Activated naive CD4-positive, alpha-beta T cell treated with anti-CD3 and anti-CD28 coated beads, Interleukin-2, amount 10 ng/mL, durations not matched to agents 7 days and 5 days (primary cell): ENCODE results near the gene ACER2.
"Not testable (repeated sequence)": the region's sequence is repeated elsewhere in the genome, so short reads cannot be mapped to it uniquely, and the experiment has no call there.

ENCODE experiments used
- CTCF ChIA-PET: fragments of 350-600 bp; sonication (Branson Sonifier 250); formaldehyde crosslinking; loops from one replicate; lab custom pipeline; 2021; ENCODE audit warnings: antibody characterized with exemption; lab: Charles Lee
- DNase-seq: peaks from one replicate; pipeline ENCODE4 v3.0.0-alpha.2; 2020
- H3K27ac Mint-ChIP-seq: one replicate; pipeline ENCODE4 v1.8.0; 2021; ENCODE audit warnings: mild to moderate bottlenecking, moderate library complexity, mixed read lengths
- H3K27me3 Mint-ChIP-seq: one replicate; pipeline ENCODE4 v1.8.0; 2021; ENCODE audit warnings: mild to moderate bottlenecking, mixed read lengths
- H3K36me3 Mint-ChIP-seq: one replicate; pipeline ENCODE4 v1.8.0; 2021; ENCODE audit warnings: mixed read lengths
- H3K4me1 Mint-ChIP-seq: one replicate; pipeline ENCODE4 v1.8.0; 2021; ENCODE audit warnings: mixed read lengths
- H3K4me3 Mint-ChIP-seq: one replicate; pipeline ENCODE4 v1.8.0; 2021; ENCODE audit warnings: mild to moderate bottlenecking, moderate library complexity, mixed read lengths
- H3K9me3 Mint-ChIP-seq: one replicate; pipeline ENCODE4 v1.8.0; 2021; ENCODE audit warnings: mixed read lengths

Gene ACER2

DNA sequence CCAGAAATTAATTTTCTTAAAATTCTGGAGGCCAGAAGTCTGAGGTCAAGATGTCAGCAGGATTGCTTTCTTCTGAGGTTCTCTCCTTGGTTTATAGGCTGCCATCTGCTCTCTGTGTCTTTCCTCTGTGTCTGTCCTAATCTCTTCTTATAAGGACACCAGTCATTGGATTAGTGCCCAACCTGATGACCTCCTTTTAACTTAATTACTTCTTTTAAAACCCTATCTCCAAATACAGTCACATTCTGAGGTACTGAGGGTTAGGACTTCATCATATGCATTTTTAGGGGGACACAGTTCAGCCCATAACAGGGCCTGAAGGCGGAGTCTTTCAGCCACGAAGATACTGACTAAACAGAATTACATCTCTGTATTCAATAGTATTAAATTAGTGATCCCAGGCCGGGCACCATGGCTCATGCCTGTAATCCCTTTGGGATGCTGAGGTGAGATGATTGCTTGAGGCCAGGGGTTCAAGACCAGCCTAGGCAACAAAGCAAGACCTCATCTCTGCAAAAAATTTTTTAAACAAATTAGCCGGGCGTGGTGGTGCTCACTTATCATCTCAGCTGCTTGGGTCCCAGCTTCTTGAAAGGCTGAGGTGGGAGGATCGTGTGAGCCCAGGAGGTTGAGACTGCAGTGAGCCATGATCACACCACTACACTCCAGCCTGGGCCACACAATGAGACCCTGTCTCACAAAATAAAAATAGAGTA is 22.9 kb upstream of the ACER2 start:
- CTCF ChIA-PET, result no interaction called here

GRCh38 chr9:19386502-19387044 is 22.2 kb upstream of the ACER2 start:
- DNase-seq, result no peak
- peaks cover 6% of the 10 kb centered on the region for H3K4me1 Mint-ChIP-seq
- H3K27me3 Mint-ChIP-seq, result peaks cover 4% of the 10 kb centered on the region
- H3K27ac Mint-ChIP-seq, result no peak overlapping the region
- H3K9me3 Mint-ChIP-seq, result no peaks in the 10 kb centered on the region
- no peaks in the 10 kb centered on the region for H3K36me3 Mint-ChIP-seq
- CTCF ChIA-PET, result no interaction called here
- H3K4me3 Mint-ChIP-seq, result no peak overlapping the region

More for the DNA sequence above, 22.9 kb upstream of the ACER2 start:
- Mint-ChIP-seq H3K4me1 (peaks cover 12% of the 10 kb centered on the region), H3K4me3 (no peak overlapping the region), H3K27me3 (peaks cover 4% of the 10 kb centered on the region), H3K27ac (no peak overlapping the region), H3K9me3 (no peaks in the 10 kb centered on the region), H3K36me3 (peaks cover 1% of the 10 kb centered on the region)
- DNase-seq, result no peak

GRCh38 chr9:19387317-19387716 is 21.5 kb upstream of the ACER2 start:
- Mint-ChIP-seq H3K27me3 (peaks cover 4% of the 10 kb centered on the region), H3K4me3 (no peak overlapping the region)
- CTCF ChIA-PET, result no interaction called here

DNA sequence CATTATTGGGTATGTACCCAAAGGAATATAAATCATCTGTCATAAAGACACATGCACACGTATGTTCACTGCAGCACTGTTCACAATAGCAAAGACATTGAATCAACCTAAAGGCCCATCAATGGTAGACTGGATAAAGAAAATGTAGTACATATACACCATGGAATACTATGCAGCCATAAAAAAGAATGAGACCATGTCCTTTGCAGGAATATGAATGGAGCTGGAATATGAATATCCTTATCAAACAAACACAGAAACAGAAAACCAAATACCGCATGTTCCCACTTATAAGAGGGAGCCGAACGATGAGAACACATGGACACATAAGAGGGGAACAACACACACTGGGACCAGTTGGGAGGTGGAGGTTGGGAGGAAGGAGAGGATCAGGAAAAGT is 19.3 kb upstream of the ACER2 start:
- H3K4me1 Mint-ChIP-seq, H3K4me3 Mint-ChIP-seq, H3K27ac Mint-ChIP-seq, DNase-seq, H3K9me3 Mint-ChIP-seq, H3K36me3 Mint-ChIP-seq, H3K27me3 Mint-ChIP-seq: not testable (repeated sequence)
- CTCF ChIA-PET, result interaction anchor here (1.7 kb wide), 1 partner anchor 304 kb away, joined by 4 read pairs; no protein-coding TSS in a partner anchor

More at GRCh38 chr9:19387317-19387716, 21.5 kb upstream of the ACER2 start:
- Mint-ChIP-seq H3K36me3 (no peaks in the 10 kb centered on the region), H3K27ac (no peak overlapping the region), H3K9me3 (no peaks in the 10 kb centered on the region), H3K4me1 (peaks cover 3% of the 10 kb centered on the region)
- no peak for DNase-seq

- H3K9me3 Mint-ChIP-seq, result peaks cover 3% of the 10 kb centered on the region
- no peak overlapping the region for H3K4me3 Mint-ChIP-seq
- H3K4me1 Mint-ChIP-seq, result no peaks in the 10 kb centered on the region
- peaks cover 6% of the 10 kb centered on the region for H3K27me3 Mint-ChIP-seq
- no peak for DNase-seq
- H3K27ac Mint-ChIP-seq, result no peak overlapping the region
- CTCF ChIA-PET, result no interaction called here
- no peaks in the 10 kb centered on the region for H3K36me3 Mint-ChIP-seq
These were observed 11.0 kb upstream of the ACER2 start for GRCh38 chr9:19397845-19398244.

GRCh38 chr9:19403231-19403630 is 5.6 kb upstream of the ACER2 start:
- not testable (repeated sequence) for DNase-seq, H3K36me3 Mint-ChIP-seq, H3K4me3 Mint-ChIP-seq, H3K9me3 Mint-ChIP-seq, H3K27ac Mint-ChIP-seq, H3K4me1 Mint-ChIP-seq, H3K27me3 Mint-ChIP-seq
- CTCF ChIA-PET, result interaction anchor here (1.6 kb wide), 1 partner anchor 62 kb away, joined by 3 read pairs; no protein-coding TSS in a partner anchor

DNA sequence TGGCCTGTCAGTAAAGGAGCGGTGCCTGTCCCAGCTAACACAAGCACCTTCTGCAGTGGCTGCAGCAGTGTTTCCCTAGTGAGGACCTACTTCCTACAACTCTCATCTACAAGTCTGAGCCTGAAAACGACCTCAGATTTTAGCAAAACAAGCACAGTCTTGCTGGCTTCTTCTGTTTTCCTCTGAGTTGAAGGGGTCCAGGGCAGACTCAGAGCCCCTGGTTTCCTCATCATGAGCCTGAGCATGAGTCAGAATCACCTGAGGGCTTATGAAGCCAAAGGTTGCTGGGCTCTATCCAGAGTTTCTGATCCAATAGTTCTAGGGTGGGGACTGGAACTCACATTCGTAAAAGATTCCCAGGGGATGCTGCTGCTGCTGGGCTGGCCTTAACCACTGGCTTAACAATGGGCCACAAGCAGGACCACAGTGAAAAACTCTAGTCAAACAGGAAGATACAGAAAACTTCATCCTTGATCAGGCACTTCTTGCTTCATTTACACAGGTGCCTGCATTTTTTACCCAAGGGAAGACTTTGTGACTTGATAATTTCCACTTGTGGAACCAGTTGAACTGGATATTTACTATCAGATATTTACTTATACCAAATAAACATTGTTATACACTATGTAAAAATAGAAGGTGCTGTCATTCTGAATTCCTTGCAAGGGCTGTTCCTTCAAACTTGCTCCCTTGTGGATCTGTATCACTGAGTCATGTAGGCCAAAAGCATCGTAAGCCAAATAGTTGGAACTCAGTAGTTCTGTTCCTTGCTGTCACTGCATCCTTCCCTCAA is 4.3 kb upstream of the ACER2 start:
- Mint-ChIP-seq H3K36me3 (peaks cover 2% of the 10 kb centered on the region), H3K4me3 (no peak overlapping the region), H3K9me3 (peaks cover 4% of the 10 kb centered on the region), H3K27ac (no peak overlapping the region), H3K4me1 (peaks cover 8% of the 10 kb centered on the region), H3K27me3 (peaks cover 21% of the 10 kb centered on the region)
- CTCF ChIA-PET, result interaction anchor here (1.6 kb wide), 1 partner anchor 61 kb away, joined by 3 read pairs; no protein-coding TSS in a partner anchor
- no peak for DNase-seq

DNA sequence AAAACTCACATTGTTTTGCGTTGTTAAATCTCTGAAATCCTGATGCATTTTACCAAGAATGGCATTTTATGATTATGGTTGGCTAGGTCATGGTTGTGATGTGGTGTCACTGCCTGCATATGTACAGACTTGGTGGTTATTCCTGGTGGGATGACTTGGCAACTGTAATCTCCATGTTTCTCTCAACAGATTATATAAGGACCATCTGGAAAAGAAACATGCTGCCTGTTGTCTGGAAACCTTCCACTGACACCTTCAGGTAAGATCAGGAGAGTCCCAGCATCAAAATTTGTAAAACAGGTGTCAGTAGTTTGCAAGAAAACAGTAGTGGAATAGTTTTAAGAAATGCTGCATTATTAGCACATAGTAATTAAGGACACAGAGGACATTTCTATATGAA is 3.0 kb upstream of the ACER2 start:
- H3K36me3 Mint-ChIP-seq, result peaks cover 3% of the 10 kb centered on the region
- CTCF ChIA-PET, result no interaction called here
- no peak for DNase-seq
- H3K9me3 Mint-ChIP-seq, result peaks cover 4% of the 10 kb centered on the region
- H3K27me3 Mint-ChIP-seq, result peaks cover 27% of the 10 kb centered on the region
- peaks cover 16% of the 10 kb centered on the region for H3K4me1 Mint-ChIP-seq
- H3K27ac Mint-ChIP-seq, result no peak overlapping the region
- no peak overlapping the region for H3K4me3 Mint-ChIP-seq

DNA sequence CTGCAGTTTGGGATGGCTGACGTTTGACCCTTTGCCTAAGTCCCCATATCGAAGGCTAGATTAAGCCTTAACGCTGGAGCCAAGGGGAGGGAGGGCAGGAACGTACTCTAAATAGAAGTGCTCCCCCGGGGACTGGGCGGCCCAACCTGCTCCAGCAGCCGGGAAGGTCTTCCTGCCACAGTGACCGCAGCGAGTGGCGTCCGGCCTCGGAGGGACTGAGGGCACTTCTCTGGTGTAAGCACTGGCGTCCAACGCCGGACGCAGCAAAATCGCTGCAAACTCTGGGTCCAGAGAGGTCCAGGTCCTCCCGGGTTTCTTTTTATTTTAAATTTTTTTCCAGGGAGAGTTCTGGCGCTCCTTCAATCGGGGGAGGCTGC is 505 bp upstream of the ACER2 start:
- Mint-ChIP-seq H3K27ac (no peak overlapping the region), H3K4me1 (peaks cover 18% of the 10 kb centered on the region), H3K9me3 (no peaks in the 10 kb centered on the region), H3K27me3 (peaks cover 27% of the 10 kb centered on the region), H3K36me3 (peaks cover 3% of the 10 kb centered on the region), H3K4me3 (peak overlapping the region; percentile 94)
- CTCF ChIA-PET, result interaction anchor here (0.9 to 1.5 kb wide), 2 partner anchors 45 to 56 kb away, joined by 4 to 6 read pairs; no protein-coding TSS in a partner anchor
- DNase-seq, result no peak

- no peak for DNase-seq
- Mint-ChIP-seq H3K27me3 (peaks cover 27% of the 10 kb centered on the region), H3K4me3 (peak overlapping the region; percentile 94), H3K36me3 (peaks cover 3% of the 10 kb centered on the region), H3K27ac (no peak overlapping the region), H3K9me3 (no peaks in the 10 kb centered on the region), H3K4me1 (peaks cover 18% of the 10 kb centered on the region)
- CTCF ChIA-PET, result interaction anchor here (0.8 to 1.5 kb wide), 3 partner anchors 13 to 55 kb away, joined by 3 to 6 read pairs (median 4); no protein-coding TSS in a partner anchor
These were observed 789 bp downstream of the ACER2 start for GRCh38 chr9:19409401-19410194.

GRCh38 chr9:19410195-19410503 is 1.3 kb downstream of the ACER2 start:
- peak overlapping the region; percentile 94 for H3K4me3 Mint-ChIP-seq
- peaks cover 3% of the 10 kb centered on the region for H3K36me3 Mint-ChIP-seq
- no peak overlapping the region for H3K27ac Mint-ChIP-seq
- no peak for DNase-seq
- peaks cover 27% of the 10 kb centered on the region for H3K27me3 Mint-ChIP-seq
- peaks cover 18% of the 10 kb centered on the region for H3K4me1 Mint-ChIP-seq
- CTCF ChIA-PET, result no interaction called here
- H3K9me3 Mint-ChIP-seq, result no peaks in the 10 kb centered on the region

- Mint-ChIP-seq H3K27ac (no peak overlapping the region), H3K9me3 (no peaks in the 10 kb centered on the region), H3K36me3 (peaks cover 3% of the 10 kb centered on the region), H3K27me3 (peaks cover 27% of the 10 kb centered on the region), H3K4me1 (peaks cover 18% of the 10 kb centered on the region), H3K4me3 (no peak overlapping the region)
- DNase-seq, result no peak
- CTCF ChIA-PET, result no interaction called here
These were observed 1.8 kb downstream of the ACER2 start for GRCh38 chr9:19410594-19410993.

- H3K27me3 Mint-ChIP-seq, result peaks cover 27% of the 10 kb centered on the region
- no peaks in the 10 kb centered on the region for H3K9me3 Mint-ChIP-seq
- no peak for DNase-seq
- no peak overlapping the region for H3K27ac Mint-ChIP-seq
- no peak overlapping the region for H3K4me3 Mint-ChIP-seq
- CTCF ChIA-PET, result interaction anchor here (0.8 kb wide), 1 partner anchor 34 kb away, joined by 3 read pairs; no protein-coding TSS in a partner anchor
- H3K4me1 Mint-ChIP-seq, result peaks cover 18% of the 10 kb centered on the region
- H3K36me3 Mint-ChIP-seq, result peaks cover 3% of the 10 kb centered on the region
These were observed 2.5 kb downstream of the ACER2 start for GRCh38 chr9:19411316-19411715.

DNA sequence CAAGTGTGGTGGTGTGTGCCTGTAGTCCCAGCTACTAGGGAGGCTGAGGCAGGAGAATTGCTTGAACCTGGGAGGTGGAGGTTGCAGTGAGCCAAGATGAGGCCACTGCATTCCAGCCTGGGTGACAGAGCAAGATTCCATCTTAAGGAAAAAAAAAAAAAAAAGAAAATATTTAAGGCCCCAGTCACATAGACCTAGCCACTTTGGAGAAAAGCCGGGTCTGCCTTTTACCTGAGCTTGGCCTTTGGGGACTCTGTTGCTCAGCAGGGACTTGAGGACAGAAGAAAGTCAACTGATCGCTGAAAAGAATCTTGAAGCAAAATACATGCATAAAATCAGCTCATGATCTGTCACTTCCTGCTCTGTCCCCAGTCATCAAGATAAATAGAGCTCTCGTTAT is 4.6 kb downstream of the ACER2 start:
- Mint-ChIP-seq H3K27me3 (peaks cover 16% of the 10 kb centered on the region), H3K4me1 (peaks cover 13% of the 10 kb centered on the region)
- H3K36me3 Mint-ChIP-seq, H3K9me3 Mint-ChIP-seq, H3K4me3 Mint-ChIP-seq, DNase-seq, CTCF ChIA-PET, H3K27ac Mint-ChIP-seq: not testable (repeated sequence)
